ENCODE measurements around the gene TOB1. TPM values are rescaled to one million over a fixed set of nuclear protein-coding genes. Genes with fewer than 3 reads are reported as not detected.
A peak's percentile ranks its signal among the peaks of the same experiment; 100 is the strongest.

TOB1 gene, protein sequence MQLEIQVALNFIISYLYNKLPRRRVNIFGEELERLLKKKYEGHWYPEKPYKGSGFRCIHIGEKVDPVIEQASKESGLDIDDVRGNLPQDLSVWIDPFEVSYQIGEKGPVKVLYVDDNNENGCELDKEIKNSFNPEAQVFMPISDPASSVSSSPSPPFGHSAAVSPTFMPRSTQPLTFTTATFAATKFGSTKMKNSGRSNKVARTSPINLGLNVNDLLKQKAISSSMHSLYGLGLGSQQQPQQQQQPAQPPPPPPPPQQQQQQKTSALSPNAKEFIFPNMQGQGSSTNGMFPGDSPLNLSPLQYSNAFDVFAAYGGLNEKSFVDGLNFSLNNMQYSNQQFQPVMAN
- total RNA-seq (2012; rRNA removed), result 4.6 and 6.3 TPM in 2 replicates

DNA sequence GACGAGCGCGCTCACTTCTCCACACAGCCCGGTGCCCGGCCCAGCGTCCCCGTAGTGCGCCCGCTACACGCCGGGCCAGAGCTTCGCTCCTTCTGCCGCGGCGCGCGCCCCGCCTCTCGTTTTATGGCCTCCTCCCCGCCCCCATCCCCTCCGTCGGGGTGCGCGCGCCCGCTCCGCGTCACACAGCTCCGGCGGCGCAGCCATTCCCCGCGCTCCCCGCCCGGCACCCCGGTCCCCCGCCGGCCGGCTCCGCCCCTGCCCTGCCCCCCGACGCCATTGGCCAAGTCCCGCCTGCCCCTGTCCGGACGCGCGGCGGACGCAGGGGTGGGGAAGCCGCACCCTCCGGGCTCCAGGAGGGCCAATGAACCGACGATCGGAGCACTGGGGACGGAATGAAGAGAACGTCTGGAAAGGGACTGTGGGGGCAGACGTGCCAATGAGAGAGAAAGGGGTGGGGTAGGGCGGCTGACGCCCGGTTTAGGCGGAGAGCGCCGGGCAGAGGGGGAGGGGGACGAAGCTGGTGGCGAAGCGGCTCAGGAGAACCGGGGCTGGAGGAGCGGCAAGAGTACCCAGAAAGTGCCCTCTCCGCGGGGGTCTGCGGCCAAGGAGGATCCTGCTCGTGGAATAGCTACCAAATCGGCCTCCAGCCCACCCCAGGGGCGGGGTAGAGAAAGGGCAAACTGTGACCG lies at the start of gene TOB1:
Gene TOB1, minus strand, starts transcription at position 94 of the 689 bp plus-strand sequence. CDS start 2,337 bp downstream, outside the sequence.
- peak within 1 kb of the TSS; percentile 96 for H3K9ac ChIP-seq (ENCODE audit: low read depth, low read length)

GRCh38 chr17:50914505-50915063 lies 48.4 kb upstream of the TOB1 start:
- Histone ChIP-seq H3K4me2 (ENCODE audit: low read length) (no peak overlapping the region), H3K4me3 (ENCODE audit: low read length) (no peak overlapping the region), H3K9me3 (replicated peaks; ENCODE audit: low read length) (no peaks in the 10 kb centered on the region), H3K27me3 (ENCODE audit: control insufficient read depth, insufficient read depth, low read length) (peaks cover 6% of the 10 kb centered on the region), H3K9ac (ENCODE audit: low read depth, low read length) (no peak overlapping the region), H3K36me3 (ENCODE audit: insufficient read depth, low read length) (no peaks in the 10 kb centered on the region), H3K4me1 (ENCODE audit: control insufficient read depth, insufficient read depth, low read length) (peaks cover 16% of the 10 kb centered on the region)

More for the DNA sequence above, at the start of gene TOB1:
- peaks cover 23% of the 10 kb centered on the region for H3K36me3 ChIP-seq (ENCODE audit: insufficient read depth, low read length)
- peak within 1 kb of the TSS; percentile 93 for H3K4me2 ChIP-seq (ENCODE audit: low read length)
- peak within 1 kb of the TSS; percentile 98 for H3K4me3 ChIP-seq (ENCODE audit: low read length)
- H3K9me3 ChIP-seq (replicated peaks; ENCODE audit: low read length), result no peaks in the 10 kb centered on the region
- no peaks in the 10 kb centered on the region for H3K27me3 ChIP-seq (ENCODE audit: control insufficient read depth, insufficient read depth, low read length)
- H3K4me1 ChIP-seq (ENCODE audit: control insufficient read depth, insufficient read depth, low read length), result peaks cover 35% of the 10 kb centered on the region

GRCh38 chr17:50913120-50913519 lies 47.0 kb upstream of the TOB1 start:
- Histone ChIP-seq H3K9ac (ENCODE audit: low read depth, low read length) (no peak overlapping the region), H3K36me3 (ENCODE audit: insufficient read depth, low read length) (no peaks in the 10 kb centered on the region), H3K4me2 (ENCODE audit: low read length) (no peak overlapping the region), H3K4me3 (ENCODE audit: low read length) (no peak overlapping the region), H3K4me1 (ENCODE audit: control insufficient read depth, insufficient read depth, low read length) (peaks cover 8% of the 10 kb centered on the region), H3K27me3 (ENCODE audit: control insufficient read depth, insufficient read depth, low read length) (peaks cover 13% of the 10 kb centered on the region), H3K9me3 (replicated peaks; ENCODE audit: low read length) (no peaks in the 10 kb centered on the region)

DNA sequence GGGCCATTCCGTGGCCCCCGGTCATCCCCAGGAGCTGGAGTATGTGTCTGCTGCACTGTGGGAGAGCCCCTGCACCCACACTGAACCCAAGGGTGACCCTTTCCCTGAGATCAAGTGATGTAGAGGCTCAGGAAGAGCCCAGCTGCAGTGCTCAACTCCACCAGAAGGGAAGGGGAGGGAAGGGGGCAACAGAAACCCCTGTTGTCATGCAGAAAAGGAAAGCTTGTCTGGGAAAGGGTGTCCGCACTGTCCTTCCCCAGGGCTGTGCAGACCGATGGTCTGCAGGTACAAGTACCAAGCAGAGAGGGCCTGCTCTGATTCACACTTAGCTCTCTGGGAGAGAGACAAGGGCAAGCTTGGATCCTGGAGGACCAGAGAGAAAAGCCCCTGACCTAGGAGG lies 45.7 kb upstream of the TOB1 start:
- Histone ChIP-seq H3K4me3 (ENCODE audit: low read length) (no peak overlapping the region), H3K4me2 (ENCODE audit: low read length) (no peak overlapping the region), H3K27me3 (ENCODE audit: control insufficient read depth, insufficient read depth, low read length) (peaks cover 13% of the 10 kb centered on the region), H3K4me1 (ENCODE audit: control insufficient read depth, insufficient read depth, low read length) (peaks cover 8% of the 10 kb centered on the region), H3K9me3 (replicated peaks; ENCODE audit: low read length) (no peaks in the 10 kb centered on the region), H3K9ac (ENCODE audit: low read depth, low read length) (no peak overlapping the region), H3K36me3 (ENCODE audit: insufficient read depth, low read length) (no peaks in the 10 kb centered on the region)

- no peaks in the 10 kb centered on the region for H3K9me3 ChIP-seq (replicated peaks; ENCODE audit: low read length)
- H3K36me3 ChIP-seq (ENCODE audit: insufficient read depth, low read length), result no peaks in the 10 kb centered on the region
- peaks cover 13% of the 10 kb centered on the region for H3K27me3 ChIP-seq (ENCODE audit: control insufficient read depth, insufficient read depth, low read length)
- H3K9ac ChIP-seq (ENCODE audit: low read depth, low read length), result no peak overlapping the region
- H3K4me1 ChIP-seq (ENCODE audit: control insufficient read depth, insufficient read depth, low read length), result peaks cover 3% of the 10 kb centered on the region
- H3K4me3 ChIP-seq (ENCODE audit: low read length), result no peak overlapping the region
- no peak overlapping the region for H3K4me2 ChIP-seq (ENCODE audit: low read length)
Measured at GRCh38 chr17:50911450-50911849, 45.3 kb upstream of the TOB1 start.

- no peak overlapping the region for H3K4me2 ChIP-seq (ENCODE audit: low read length)
- peaks cover 13% of the 10 kb centered on the region for H3K27me3 ChIP-seq (ENCODE audit: control insufficient read depth, insufficient read depth, low read length)
- no peaks in the 10 kb centered on the region for H3K36me3 ChIP-seq (ENCODE audit: insufficient read depth, low read length)
- no peak overlapping the region for H3K9ac ChIP-seq (ENCODE audit: low read depth, low read length)
- H3K4me3 ChIP-seq (ENCODE audit: low read length), result no peak overlapping the region
- peaks cover 2% of the 10 kb centered on the region for H3K4me1 ChIP-seq (ENCODE audit: control insufficient read depth, insufficient read depth, low read length)
- H3K9me3 ChIP-seq (replicated peaks; ENCODE audit: low read length), result no peaks in the 10 kb centered on the region
Measured at GRCh38 chr17:50909765-50910605, 43.8 kb upstream of the TOB1 start.

DNA sequence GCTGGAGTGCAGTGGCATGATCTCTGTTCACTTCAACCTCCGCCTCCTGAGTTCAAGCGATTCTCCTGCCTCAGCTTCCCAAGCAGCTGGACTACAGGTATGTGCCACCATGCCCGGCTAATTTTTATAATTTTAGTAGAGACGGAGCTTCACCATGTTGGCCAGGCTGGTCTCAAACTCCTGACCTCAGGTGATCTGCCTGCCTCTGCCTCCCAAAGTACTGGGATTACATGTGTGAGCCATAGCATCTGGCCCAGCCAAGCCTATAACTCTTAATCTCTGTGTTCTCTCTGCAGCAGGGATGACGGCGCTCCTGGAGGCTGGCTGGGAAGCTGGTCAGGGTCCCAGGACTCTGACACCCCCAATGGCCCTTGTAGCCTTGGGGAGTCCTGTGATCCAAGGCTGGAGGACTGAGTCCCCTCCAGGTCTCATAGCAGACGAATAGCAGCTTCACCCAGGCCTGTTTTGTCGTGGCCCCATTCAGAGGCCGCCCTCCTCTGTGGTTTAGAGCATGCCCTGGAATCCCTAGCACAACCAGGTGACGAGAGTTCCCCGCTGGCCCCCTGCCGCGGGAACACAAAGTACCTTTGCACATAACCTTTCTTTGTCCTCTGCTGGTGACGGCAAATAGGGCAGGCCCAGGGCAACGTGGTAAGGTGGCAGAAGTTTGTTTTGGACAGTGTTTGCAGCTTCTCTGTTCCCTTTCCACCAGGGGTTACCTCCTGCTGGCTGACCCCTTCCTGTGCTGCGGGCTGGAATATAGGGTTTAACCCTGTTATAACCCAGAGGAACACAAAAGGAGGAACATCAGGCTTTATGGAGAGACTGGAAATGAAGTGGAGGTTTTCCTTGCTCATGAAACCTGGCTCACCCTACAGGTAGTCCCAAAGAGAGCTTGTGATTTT lies 43.0 kb upstream of the TOB1 start:
- H3K9ac ChIP-seq (ENCODE audit: low read depth, low read length), result no peak overlapping the region
- no peaks in the 10 kb centered on the region for H3K9me3 ChIP-seq (replicated peaks; ENCODE audit: low read length)
- H3K36me3 ChIP-seq (ENCODE audit: insufficient read depth, low read length), result no peaks in the 10 kb centered on the region
- H3K4me1 ChIP-seq (ENCODE audit: control insufficient read depth, insufficient read depth, low read length), result peaks cover 11% of the 10 kb centered on the region
- peaks cover 13% of the 10 kb centered on the region for H3K27me3 ChIP-seq (ENCODE audit: control insufficient read depth, insufficient read depth, low read length)
- H3K4me2 ChIP-seq (ENCODE audit: low read length), result no peak overlapping the region
- H3K4me3 ChIP-seq (ENCODE audit: low read length), result no peak overlapping the region

DNA sequence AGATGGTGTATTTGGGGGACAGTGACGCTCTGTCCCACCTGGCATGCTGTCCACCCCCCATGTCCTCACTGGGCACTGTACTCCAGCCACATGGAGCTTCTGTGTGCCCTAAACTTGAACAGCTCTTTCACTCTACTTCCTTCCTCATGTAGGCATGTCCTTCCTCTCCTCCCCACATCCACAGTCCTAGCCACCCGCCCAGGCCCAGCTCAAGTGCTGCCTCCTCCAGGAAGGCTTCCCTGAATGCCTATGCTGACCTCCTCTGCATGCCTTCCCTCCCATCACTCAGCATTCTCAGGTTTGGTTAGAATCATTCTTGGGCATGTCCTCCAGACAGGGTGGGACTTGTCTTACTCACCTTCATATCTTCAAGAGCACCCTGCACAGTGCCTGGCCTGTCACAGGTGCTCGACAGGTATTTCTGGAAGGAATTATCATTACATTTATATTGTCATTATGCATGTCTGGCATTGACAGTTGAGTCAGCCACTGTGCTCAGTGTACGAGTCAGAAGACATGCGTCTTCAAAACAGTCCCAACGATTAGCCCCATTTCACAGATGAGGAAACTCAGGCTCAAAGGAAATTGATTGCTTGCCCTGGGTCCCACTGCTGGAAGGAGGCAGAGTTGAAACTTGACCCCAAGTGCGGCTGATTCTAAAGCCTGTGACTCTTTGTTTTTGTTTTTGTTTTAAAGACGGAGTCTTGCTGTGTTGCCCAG lies 42.1 kb upstream of the TOB1 start:
- Histone ChIP-seq H3K4me1 (ENCODE audit: control insufficient read depth, insufficient read depth, low read length) (peaks cover 18% of the 10 kb centered on the region), H3K9ac (ENCODE audit: low read depth, low read length) (no peak overlapping the region), H3K27me3 (ENCODE audit: control insufficient read depth, insufficient read depth, low read length) (peaks cover 13% of the 10 kb centered on the region), H3K9me3 (replicated peaks; ENCODE audit: low read length) (no peaks in the 10 kb centered on the region), H3K4me3 (ENCODE audit: low read length) (no peak overlapping the region), H3K36me3 (ENCODE audit: insufficient read depth, low read length) (no peaks in the 10 kb centered on the region), H3K4me2 (ENCODE audit: low read length) (no peak overlapping the region)

DNA sequence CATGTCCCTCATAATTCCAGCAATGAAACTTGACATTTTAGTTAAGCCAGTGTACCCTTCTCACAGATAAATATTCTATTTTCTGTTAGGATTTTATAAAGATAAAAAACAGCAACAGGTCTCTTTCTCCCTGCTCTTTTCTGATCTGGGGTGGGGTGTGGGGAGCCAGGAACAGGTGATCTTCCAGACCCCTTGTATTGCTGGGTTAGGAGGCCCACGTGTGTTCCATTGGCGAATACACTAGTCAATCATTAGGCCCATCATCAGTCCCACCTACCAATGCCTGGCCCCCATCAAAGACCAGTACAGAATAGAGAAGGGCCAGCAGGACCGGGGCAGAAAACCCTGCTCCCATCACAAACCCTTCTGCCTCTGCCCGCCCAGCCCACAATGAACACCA lies 40.3 kb upstream of the TOB1 start:
- H3K4me2 ChIP-seq (ENCODE audit: low read length), result no peak overlapping the region
- no peak overlapping the region for H3K4me3 ChIP-seq (ENCODE audit: low read length)
- H3K9me3 ChIP-seq (replicated peaks; ENCODE audit: low read length), result no peaks in the 10 kb centered on the region
- peaks cover 13% of the 10 kb centered on the region for H3K27me3 ChIP-seq (ENCODE audit: control insufficient read depth, insufficient read depth, low read length)
- H3K36me3 ChIP-seq (ENCODE audit: insufficient read depth, low read length), result no peaks in the 10 kb centered on the region
- H3K9ac ChIP-seq (ENCODE audit: low read depth, low read length), result no peak overlapping the region
- H3K4me1 ChIP-seq (ENCODE audit: control insufficient read depth, insufficient read depth, low read length), result peaks cover 18% of the 10 kb centered on the region

DNA sequence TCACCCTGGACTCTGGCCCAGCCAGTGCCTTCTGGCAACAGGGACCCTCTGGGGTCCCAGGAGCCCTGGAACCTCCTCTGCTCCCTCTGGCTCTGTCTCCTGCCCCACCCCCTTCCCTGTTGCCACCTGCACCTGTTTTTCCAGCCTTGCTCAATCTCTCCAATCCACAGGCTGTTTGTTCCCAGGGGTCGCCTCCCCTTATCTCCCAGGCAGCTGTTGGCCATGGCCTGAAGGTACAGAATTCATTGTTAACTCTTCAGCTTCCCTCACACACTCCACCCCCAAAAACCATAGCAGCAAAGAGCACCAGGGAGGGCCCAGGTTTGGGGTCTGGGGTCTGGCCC lies 39.3 kb upstream of the TOB1 start:
- no peak overlapping the region for H3K9ac ChIP-seq (ENCODE audit: low read depth, low read length)
- H3K4me1 ChIP-seq (ENCODE audit: control insufficient read depth, insufficient read depth, low read length), result peaks cover 18% of the 10 kb centered on the region
- no peaks in the 10 kb centered on the region for H3K9me3 ChIP-seq (replicated peaks; ENCODE audit: low read length)
- H3K36me3 ChIP-seq (ENCODE audit: insufficient read depth, low read length), result no peaks in the 10 kb centered on the region
- H3K27me3 ChIP-seq (ENCODE audit: control insufficient read depth, insufficient read depth, low read length), result peaks cover 13% of the 10 kb centered on the region
- no peak overlapping the region for H3K4me2 ChIP-seq (ENCODE audit: low read length)
- no peak overlapping the region for H3K4me3 ChIP-seq (ENCODE audit: low read length)

All from skeletal muscle satellite cell (primary cell).